SIG-M5 treated with dmso at 0.1 percent for 504 hours (cell line): ENCODE measurements around the gene GSTT2.
"Not testable (repeated sequence)": the region's sequence is repeated elsewhere in the genome, so short reads cannot be mapped to it uniquely, and the experiment has no call there.

Source experiments
- DNase-seq: peaks from one replicate; lab custom pipeline; 2025; ENCODE audit not compliant: unreplicated experiment; lab: John Stamatoyannopoulos, UW

Gene GSTT2

DNA sequence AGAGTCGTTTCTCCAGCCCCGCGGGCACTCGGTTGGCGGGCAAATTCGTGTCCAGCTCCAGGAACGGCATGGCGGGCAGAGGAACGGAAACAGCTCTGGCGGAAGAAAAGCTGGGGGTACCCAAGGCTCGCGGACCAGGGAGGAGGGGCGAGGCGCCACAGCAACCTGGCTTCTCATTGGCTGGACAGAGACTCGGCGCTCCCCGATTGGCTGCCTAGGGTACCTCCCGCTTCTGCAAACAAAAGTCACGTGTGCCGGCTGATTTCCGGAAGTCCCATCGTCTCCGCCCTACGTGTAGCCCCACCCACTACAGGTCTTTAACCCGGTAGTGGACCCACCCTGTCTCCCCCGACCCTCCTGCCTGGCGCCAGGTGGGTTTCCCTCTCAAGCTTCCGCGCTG is 5.6 kb upstream of the GSTT2 start, which contains the start of gene DDT:
TSS of gene DDT (minus strand) at position 97 of the 400 bp plus-strand sequence. CDS start at position 70, 27 bp downstream.
- not testable (repeated sequence) for DNase-seq

GRCh38 chr22:23974836-23975352 is 5.0 kb upstream of the GSTT2 start:
- not testable (repeated sequence) for DNase-seq

DNA sequence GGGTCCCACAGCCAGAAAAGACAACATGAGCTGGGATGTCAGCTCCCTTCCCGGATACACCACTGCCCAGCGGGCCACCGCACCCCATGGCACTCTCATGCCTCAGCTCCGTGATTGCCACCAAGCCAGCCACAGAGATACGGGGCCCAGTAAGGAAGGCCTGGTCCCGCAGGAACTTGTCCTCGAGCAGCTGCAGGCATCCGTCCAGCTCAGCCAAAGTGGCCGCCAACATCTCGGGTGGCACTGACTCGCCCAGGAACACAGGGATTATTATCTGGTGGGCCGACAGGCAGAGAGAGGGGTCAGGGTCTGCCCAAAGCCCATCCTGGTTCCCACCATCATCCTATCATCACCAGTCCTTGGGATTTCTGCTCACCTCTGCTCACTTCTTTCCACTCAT is 2.6 kb upstream of the GSTT2 start:
- DNase-seq, result not testable (repeated sequence)

DNA sequence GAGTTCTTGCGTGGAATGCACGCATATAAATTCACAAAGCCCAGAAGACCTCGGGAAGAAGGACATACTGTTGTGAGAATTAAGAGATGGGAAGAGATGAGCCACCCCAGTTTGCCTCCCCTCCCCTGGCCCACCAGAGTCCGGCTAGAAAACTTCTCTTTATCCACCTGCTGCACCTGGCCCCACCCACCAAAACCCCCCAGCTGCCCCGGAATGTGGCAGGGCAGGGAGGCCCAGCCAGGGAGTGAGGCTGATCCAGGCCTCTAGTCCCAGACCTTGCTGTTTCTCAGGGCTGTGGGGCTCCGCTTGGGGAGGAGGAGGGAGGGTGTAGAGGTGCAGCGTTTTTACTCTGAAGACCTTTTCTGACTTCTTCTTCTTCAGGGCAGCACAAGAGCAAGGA is 633 bp downstream of the GSTT2 start:
- not testable (repeated sequence) for DNase-seq

DNA sequence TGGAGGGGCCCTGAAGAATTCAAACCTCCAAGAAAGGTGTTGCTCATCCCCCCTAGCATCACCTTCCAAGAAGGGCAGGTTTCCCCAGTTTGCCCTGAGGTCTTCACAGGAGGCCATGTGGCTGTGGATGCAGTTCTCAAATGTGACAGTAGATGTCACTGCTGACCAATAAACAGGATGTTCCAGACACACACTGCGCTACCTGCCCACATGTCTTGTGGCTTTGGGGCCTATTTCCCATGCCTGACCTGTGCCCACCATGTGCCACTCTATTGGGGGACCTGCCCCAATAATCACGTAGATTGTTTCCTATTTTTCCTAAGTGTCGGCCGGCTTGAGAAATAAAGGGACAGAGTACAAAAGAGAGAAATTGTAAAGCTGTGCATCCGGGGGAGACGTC is 4.5 kb downstream of the GSTT2 start:
- DNase-seq, result no peak

GRCh38 chr22:23986089-23986488 is 6.2 kb downstream of the GSTT2 start:
- not testable (repeated sequence) for DNase-seq

- not testable (repeated sequence) for DNase-seq
Measured at GRCh38 chr22:23986538-23987178, 6.7 kb downstream of the GSTT2 start.

DNA sequence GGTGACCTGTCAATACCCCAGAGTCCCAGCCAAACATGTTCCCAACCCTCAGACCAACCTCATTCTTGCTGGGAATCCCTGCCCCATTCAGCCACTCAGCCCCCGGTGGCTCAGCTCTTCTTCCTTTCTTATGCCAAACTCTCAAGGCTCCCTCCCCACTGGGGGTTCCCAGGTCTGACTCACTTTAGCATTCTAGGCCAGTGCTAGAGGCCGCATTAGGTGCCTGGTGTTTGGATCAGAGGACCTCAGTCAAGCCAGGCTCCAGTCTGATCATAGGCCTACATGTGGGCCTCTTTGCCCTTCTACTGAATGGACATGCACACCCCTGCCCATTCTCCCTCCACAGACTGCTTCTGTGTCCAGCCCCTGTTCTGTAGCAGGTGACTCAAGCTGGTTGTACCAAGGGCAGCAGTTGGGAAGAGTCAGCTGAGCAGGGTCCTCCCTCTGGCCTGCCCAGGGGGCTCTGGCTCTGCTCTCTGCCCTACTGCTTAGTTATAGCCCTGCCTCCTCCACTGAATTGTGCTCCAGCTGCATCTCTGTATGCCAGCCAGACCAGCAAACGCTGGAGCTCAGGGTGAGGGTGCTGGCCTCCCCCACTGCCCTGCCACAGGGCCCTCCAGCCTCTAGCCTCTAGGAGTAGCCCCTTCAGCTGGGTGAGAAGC is 9.8 kb downstream of the GSTT2 start:
- not testable (repeated sequence) for DNase-seq

DNA sequence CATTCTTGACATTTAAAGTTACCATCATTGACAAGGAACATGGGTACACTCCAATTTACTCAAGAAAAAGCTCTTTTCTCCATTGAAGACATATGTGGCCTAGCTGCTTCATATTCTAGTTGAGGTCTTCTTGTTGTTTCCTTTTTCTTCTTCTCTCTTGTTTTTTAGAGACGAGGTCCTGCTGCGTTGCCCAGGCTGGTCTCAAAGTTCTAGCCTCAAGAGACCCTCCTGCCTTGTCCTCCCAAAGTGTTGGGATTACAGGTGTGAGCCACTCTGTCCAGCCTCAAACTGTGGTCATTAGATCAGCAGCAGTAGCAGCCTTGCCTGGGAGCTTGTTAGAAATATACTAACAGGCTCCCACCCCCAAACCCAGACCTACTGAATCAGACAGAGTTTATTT is 13.1 kb downstream of the GSTT2 start:
- not testable (repeated sequence) for DNase-seq

DNA sequence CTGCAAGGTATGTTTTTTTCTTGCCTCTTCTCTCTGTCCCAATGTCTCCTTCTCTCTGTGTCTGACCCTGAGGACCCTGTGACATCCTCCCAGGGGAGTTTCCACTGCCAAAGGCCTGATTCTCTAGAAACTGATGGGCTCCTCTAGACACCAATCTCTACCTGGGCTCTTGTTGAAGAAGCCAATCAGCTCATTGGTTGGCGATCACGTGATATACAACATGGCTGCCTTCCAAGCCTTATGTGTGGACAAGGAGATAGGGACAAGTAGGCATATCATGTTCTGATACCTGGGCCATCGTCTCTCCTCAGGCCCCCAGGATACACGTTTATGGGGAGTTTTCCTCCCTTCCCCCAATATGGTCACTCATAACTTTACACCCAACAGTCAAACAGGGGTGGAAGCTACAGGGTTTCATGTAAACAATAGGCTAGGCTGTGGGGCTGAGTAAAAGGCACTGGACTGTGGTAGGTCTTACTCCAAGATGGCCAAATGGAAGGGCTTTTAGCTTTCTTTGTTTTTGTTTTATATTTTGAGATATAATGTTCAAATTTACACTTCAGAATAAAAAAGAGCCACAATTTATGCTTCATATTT is 13.7 kb downstream of the GSTT2 start:
- not testable (repeated sequence) for DNase-seq

- DNase-seq, result no peak
Measured at GRCh38 chr22:23997092-23997491, 17.2 kb downstream of the GSTT2 start.

DNA sequence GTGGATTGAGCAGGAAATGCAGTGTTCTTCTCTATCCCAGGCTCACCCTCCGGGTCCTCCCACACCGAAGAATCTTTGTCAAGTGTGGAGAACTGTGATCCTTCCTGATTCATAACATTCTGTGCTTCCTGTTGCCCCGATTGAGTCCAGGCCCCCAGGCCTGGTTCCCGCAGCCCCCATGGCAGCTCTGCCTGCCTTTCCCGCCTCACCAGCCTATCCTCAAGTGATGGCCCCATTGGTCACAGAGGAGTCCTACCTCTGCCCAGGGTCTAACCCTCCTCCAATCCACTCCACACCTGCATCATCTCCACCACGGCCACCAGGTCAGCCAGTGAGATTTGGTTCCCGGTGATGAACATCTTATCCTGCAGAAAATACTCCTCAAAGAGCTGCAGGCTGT is 19.8 kb downstream of the GSTT2 start:
- DNase-seq, result not testable (repeated sequence)

DNA sequence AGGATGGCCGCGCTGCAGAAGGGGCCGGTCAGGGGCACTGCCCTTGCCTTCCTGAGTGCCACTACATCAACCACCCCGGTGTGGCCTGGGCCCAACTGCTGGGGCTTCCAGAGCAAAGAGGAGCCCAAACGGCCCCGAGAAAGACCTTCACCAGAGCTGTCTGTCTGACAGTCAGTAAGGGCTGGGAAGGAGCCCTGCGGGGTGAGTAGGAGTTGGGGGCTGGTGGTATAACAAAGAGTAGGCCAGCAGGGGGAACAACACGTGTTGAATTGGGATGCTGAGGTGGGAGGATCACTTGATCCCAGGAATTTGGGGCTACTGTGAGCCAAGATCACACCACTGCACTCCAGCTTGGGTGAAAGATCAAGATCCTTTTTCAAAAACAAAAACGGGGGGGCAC is 21.4 kb downstream of the GSTT2 start:
- DNase-seq, result no peak

GRCh38 chr22:24002272-24002671 is 22.3 kb downstream of the GSTT2 start:
- DNase-seq, result no peak

DNA sequence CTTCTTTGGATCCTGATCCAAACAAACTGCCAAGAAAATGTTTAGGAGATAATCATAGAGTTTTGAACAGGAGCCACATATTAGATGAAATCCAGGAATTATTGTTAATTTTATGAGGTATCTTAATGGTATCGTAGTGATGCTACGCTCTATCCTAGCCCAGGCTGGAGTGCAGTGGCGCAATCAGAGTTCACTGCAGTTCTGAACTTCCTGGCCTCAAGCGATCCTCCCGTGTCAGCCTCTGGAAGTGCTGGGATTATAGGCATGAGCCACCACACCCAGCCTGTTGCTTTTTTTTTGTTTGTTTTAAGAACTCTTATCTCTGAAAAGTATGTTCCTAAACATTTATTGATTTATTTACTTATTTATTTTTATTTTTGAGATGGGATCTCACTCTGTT is 22.9 kb downstream of the GSTT2 start:
- DNase-seq, result no peak

- no peak for DNase-seq
Measured at GRCh38 chr22:24003887-24004286, 24.0 kb downstream of the GSTT2 start.

DNA sequence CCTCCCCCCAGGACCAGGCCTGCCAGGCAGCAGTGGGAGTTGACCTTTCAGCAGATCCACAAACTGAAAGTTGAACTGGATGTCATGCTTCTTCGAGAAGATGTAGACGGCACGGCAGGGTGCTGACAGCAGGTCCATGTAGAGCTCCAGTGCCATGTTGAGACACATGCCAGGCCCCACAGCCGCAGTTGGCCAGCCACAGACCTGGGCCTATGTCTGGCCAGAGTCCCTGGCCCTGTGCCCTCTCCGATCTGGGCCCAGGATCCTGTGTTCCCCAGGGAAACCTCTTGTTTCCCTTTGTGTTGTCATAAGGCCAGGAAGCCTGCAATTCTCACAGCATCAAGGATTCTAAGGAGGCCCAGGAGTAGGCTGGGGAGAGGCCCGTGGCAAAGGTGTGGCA is 25.3 kb downstream of the GSTT2 start, which contains the start of gene GSTT4:
TSS of gene GSTT4 (minus strand) at position 253 of the 400 bp plus-strand sequence. CDS start at position 156, 97 bp downstream.
- DNase-seq, result no peak

DNA sequence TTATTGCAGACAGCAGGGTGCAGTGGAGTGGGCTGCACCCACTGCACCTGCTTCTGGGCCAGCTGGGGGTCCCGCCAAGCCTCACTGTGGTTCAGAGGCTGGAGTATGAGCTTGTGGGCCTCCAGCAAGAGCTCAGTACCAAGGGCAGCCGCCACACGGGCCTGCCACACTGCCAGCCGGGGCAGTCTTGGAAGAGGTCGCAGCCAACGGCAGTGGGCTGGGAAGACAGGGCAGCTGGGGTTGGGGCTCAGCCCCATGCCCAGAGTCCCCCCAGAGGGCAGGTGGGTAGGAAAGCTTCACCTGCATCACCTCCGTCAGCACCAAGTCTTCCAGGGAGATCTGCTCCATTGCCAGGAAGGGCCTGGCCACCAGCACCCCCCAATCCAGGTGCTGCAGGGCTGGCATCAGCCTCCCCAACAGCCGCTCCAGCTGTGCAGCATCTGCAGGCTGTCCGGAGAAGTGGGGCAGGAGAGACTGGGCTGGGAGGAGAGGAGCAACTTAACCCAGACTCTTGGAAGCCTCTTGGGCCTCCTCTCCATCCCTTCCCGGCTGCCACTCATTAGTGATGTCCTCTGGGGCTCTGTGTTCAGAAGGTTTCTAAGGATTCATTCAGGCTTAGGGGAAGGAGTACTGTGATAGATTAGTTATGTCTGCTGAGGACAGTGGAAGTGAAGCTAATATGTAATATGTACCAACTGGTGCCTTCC is 26.4 kb downstream of the GSTT2 start:
- no peak for DNase-seq

DNA sequence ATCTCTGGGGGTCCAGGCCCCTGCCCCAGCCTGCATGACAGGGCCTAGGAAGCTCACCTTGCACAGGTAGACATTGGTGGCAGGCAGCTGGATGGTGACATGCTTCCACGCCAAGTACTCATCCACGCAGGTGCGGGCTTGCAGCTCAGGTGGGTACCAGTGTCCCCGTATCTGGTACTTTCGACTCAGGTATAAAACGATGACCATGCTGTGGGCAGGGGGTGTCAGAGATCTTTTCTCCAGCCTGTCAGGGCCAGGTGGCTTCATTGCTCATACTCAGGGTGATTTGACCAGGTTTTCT is 26.9 kb downstream of the GSTT2 start:
- DNase-seq, result no peak

- DNase-seq, result no peak
Measured at GRCh38 chr22:24007253-24008021, 27.5 kb downstream of the GSTT2 start.

GRCh38 chr22:24008022-24008283 is 28.0 kb downstream of the GSTT2 start:
- DNase-seq, result no peak
